Measurements from ENCODE around the gene CFAP73. TPM values are rescaled to one million over a fixed set of nuclear protein-coding genes. Genes with fewer than 3 reads are reported as not detected.

The CFAP73 gene
- 1 to 10 TPM; 1.0 to 2.6 (median 2.0) TPM for total RNA-seq

DNA sequence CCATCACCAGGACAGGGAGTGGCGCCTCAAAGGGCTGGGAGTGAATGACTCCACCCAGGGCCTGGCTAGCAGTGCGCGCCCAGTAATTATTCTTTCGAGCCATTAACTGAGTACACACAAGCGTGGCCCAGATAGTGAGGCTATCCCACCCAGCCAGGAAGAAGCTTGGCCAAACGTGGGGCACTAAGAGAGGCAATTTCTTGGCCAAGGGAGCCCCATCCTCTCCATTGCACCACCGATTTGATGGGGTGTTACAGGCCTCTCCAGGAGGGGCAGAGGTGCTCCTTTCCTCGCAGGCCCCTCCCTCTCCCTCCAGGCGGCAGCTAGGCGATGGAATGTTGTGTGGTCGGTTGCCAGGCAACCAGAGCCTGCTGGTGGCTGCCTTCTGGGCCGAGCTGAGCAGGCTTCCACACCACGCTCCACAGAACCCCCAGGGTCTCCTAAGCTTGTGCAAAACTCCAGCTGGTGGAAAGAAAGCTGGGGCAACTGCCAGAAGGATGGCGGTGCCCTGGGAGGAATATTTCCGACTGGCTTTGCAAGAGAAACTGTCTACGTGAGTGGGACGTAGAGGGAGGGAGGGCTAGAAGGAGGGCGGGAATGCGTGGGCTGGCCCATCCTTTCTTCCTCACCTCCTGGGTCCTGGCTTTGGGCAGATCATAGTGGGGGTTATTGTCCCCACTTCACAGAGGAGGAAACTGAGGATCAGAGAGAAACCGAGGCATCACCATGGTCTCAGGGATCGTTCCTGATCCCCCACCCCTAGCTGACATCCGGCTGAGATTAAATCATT, at the start of gene CFAP73:
Gene CFAP73 (plus strand): TSS at position 364 of the 790 bp plus-strand sequence. CDS start 134 bp downstream, at position 498.
- WGBS: 15% methylated on average over 16 of the region's 22 CpGs
- peak within 1 kb of the TSS; percentile 53 for H3K27ac ChIP-seq
- H3K27me3 ChIP-seq: peaks cover 25% of the 10 kb centered on the region

DNA sequence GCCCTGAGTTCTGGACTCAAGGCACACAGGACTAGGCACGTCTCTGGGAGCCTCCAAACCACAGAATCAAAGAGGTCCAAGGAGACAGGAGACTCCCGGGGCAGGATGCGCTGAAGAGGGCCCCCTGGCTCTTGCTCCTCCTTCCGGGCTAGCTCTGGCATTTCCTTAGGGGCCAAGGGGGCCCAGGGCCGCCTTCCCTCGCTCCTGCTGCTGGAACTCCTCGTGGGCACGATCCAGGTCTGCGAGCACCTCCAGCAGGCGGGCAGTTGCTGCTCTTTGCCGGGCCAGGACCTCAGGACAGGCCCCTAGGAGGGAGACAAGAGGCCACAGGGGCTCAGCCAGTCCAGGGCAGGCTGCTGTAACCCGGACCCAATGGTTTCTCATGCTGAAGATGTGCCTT, 49.8 kb upstream of the CFAP73 start:
- no peak for DNase-seq (ENCODE audit: low spot score in 2 of 2)
- 55% methylated on average over 4 of the region's 12 CpGs for WGBS
- Histone ChIP-seq H3K27me3 (peaks cover 14% of the 10 kb centered on the region), H3K27ac (no peak overlapping the region), H3K9me3 (no peaks in the 10 kb centered on the region), H3K4me1 (peaks cover 14% of the 10 kb centered on the region), H3K36me3 (no peaks in the 10 kb centered on the region), H3K4me3 (no peak overlapping the region)
- TF ChIP-seq POLR2AphosphoS5 (IDR thresholded peaks at IDR 0.05) (no peak), POLR2A (IDR thresholded peaks at IDR 0.05) (no peak), EP300 (IDR thresholded peaks at IDR 0.05) (no peak)
- TF ChIP-seq, protein P1, sequence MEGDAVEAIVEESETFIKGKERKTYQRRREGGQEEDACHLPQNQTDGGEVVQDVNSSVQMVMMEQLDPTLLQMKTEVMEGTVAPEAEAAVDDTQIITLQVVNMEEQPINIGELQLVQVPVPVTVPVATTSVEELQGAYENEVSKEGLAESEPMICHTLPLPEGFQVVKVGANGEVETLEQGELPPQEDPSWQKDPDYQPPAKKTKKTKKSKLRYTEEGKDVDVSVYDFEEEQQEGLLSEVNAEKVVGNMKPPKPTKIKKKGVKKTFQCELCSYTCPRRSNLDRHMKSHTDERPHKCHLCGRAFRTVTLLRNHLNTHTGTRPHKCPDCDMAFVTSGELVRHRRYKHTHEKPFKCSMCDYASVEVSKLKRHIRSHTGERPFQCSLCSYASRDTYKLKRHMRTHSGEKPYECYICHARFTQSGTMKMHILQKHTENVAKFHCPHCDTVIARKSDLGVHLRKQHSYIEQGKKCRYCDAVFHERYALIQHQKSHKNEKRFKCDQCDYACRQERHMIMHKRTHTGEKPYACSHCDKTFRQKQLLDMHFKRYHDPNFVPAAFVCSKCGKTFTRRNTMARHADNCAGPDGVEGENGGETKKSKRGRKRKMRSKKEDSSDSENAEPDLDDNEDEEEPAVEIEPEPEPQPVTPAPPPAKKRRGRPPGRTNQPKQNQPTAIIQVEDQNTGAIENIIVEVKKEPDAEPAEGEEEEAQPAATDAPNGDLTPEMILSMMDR (IDR thresholded peaks at IDR 0.05): no peak

More for the DNA sequence above, at the start of gene CFAP73:
- H3K4me3 ChIP-seq: no peak within 1 kb of the TSS
- TF ChIP-seq POLR2AphosphoS5 (IDR thresholded peaks at IDR 0.05) (no peak), POLR2A (IDR thresholded peaks at IDR 0.05) (no peak), EP300 (IDR thresholded peaks at IDR 0.05) (no peak)
- TF ChIP-seq, protein P1 (IDR thresholded peaks at IDR 0.05): no peak
- no peaks in the 10 kb centered on the region for H3K36me3 ChIP-seq
- H3K4me1 ChIP-seq: peaks cover 31% of the 10 kb centered on the region
- H3K9me3 ChIP-seq: no peaks in the 10 kb centered on the region
- peak in 1 of 2 donors; percentile 78 for DNase-seq (ENCODE audit: low spot score in 2 of 2)

DNA sequence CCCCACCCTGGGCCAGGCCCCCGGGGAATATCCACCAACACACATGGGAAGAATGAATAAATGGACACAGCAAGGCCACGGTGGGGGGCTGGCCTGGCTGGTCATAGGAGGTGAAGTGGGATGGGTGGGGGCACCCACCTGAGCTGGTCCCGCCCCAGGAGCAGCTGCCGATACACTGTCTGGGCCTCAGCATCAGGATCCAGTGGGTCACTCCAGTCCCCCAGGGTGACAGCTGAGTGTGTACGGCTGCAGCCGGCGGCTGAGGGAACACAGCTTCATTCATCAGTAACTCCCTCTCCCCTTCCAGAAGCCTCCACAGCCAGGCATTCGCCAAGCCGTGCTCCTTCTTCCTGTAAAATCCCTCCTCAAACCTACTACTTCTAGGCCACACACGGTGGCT, 47.8 kb upstream of the CFAP73 start:
- Histone ChIP-seq H3K4me1 (peaks cover 14% of the 10 kb centered on the region), H3K27ac (no peak overlapping the region), H3K4me3 (no peak overlapping the region), H3K36me3 (no peaks in the 10 kb centered on the region), H3K9me3 (no peaks in the 10 kb centered on the region), H3K27me3 (peaks cover 14% of the 10 kb centered on the region)
- WGBS: 76% methylated on average over 10 of the region's 10 CpGs
- TF ChIP-seq POLR2AphosphoS5 (IDR thresholded peaks at IDR 0.05): no peak
- TF ChIP-seq, protein P1 (IDR thresholded peaks at IDR 0.05): no peak
- TF ChIP-seq POLR2A (IDR thresholded peaks at IDR 0.05): no peak
- no peak for TF ChIP-seq EP300 (IDR thresholded peaks at IDR 0.05)
- DNase-seq (ENCODE audit: low spot score in 2 of 2): no peak

DNA sequence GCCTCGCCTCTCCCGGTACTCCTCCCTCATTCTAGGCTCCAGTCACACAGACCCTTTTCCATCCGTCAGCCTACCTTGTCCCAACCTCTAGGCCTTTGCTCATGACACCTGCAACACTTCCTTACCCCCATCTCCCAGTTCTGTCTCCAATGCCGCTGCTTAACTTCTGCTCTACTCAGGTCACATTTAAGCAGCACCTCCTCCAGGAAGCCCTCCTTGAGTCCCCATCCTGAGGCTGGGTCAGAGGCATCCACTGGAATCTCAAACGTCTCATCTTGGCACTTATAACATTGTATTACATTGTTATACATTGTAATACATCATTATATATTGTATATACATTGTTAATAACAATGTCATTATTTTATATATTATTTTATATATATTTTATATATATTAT, 46.7 kb upstream of the CFAP73 start:
- TF ChIP-seq POLR2A (IDR thresholded peaks at IDR 0.05): no peak
- TF ChIP-seq, protein P1 (IDR thresholded peaks at IDR 0.05): no peak
- TF ChIP-seq EP300 (IDR thresholded peaks at IDR 0.05): no peak
- TF ChIP-seq POLR2AphosphoS5 (IDR thresholded peaks at IDR 0.05): no peak
- WGBS: 86% methylated on average over 5 of the region's 5 CpGs
- Histone ChIP-seq H3K27ac (no peak overlapping the region), H3K4me1 (peaks cover 13% of the 10 kb centered on the region), H3K9me3 (no peaks in the 10 kb centered on the region), H3K4me3 (no peak overlapping the region), H3K36me3 (no peaks in the 10 kb centered on the region), H3K27me3 (peaks cover 14% of the 10 kb centered on the region)
- DNase-seq (ENCODE audit: low spot score in 2 of 2): no peak

DNA sequence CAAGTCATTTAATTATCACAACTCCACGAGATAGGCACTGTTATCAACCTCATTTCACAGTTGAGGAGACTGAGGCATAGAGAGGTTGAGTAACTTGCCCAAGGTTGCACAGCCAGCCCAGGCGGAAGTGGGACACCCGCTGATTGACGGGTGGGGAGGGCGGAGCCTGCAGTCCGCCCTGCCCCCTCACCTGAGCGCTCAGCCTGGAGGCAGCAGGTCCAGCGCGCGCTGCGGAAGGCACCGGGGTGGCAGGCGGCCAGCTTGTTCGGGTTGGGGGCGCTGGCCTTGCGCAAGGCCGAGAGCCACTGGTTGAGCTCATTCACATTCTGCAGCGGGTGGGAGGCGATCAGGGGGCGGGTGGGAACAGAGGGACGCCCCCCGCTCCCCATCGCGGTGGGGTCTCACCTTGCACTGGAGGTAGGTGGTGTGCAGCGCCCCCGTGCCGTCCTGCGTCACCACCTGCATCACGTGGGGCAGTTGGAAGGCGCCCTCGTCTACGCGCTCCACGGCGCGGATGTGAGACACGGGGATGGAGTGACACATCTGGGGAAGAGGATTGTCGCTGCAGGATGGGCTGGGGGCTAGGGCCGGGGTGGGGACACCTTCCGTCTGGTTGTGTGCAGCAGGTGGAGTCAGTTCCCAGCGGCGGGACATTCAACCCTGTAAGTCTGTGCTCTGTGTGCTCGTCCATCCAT, 45.6 kb upstream of the CFAP73 start:
- Histone ChIP-seq H3K27me3 (peaks cover 14% of the 10 kb centered on the region), H3K4me1 (peaks cover 2% of the 10 kb centered on the region), H3K9me3 (no peaks in the 10 kb centered on the region), H3K27ac (no peak overlapping the region), H3K36me3 (no peaks in the 10 kb centered on the region), H3K4me3 (no peak overlapping the region)
- 13% methylated on average over 26 of the region's 43 CpGs for WGBS
- TF ChIP-seq POLR2AphosphoS5 (IDR thresholded peaks at IDR 0.05) (no peak), POLR2A (IDR thresholded peaks at IDR 0.05) (no peak), EP300 (IDR thresholded peaks at IDR 0.05) (no peak)
- TF ChIP-seq, protein P1 (IDR thresholded peaks at IDR 0.05): no peak
- DNase-seq (ENCODE audit: low spot score in 2 of 2): no peak
